ENCODE measurements around the gene ANKS1B.

- TF ChIP-seq TCF12 (IDR thresholded peaks at IDR 0.05; ENCODE audit: low read depth) (no peak), RAD21 (IDR thresholded peaks at IDR 0.05; ENCODE audit: low read depth) (no peak), MAX (IDR thresholded peaks at IDR 0.05) (no peak), CREB1 (IDR thresholded peaks at IDR 0.05; ENCODE audit: low read depth) (no peak), TAF1 (IDR thresholded peaks at IDR 0.05; ENCODE audit: low read depth) (no peak), FOXM1 (IDR thresholded peaks at IDR 0.05; ENCODE audit: borderline replicate concordance, low read depth) (no peak), NFIC (IDR thresholded peaks at IDR 0.05) (no peak), YY1 (IDR thresholded peaks at IDR 0.05; ENCODE audit: low read depth) (no peak), REST (IDR thresholded peaks at IDR 0.05; ENCODE audit: low read depth) (no peak)
Measured at GRCh38 chr12:99954724-99955123, 30.0 kb downstream of the ANKS1B start.
